Measurements from ENCODE around the gene CDON. TPM values are rescaled to one million over a fixed set of nuclear protein-coding genes. Genes with fewer than 3 reads are reported as not detected.

CDON gene
- total and polyA plus RNA-seq, 2 of the 13 experiments (the other 11 are each of a cell fraction or from before 2014, with no cell fraction given): 9.6 to 12.8 TPM

- DNase-seq (ENCODE audit: low spot score): no peak
- Histone ChIP-seq H3K79me2 (ENCODE audit: insufficient read depth, low read length) (no peaks in the 10 kb centered on the region), H3K27ac (ENCODE audit: extremely low read length, insufficient read depth, low read length) (no peak overlapping the region), H3K27me3 (ENCODE audit: control insufficient read depth in 1 of 2, insufficient read depth in 2 of 2, low read length in 2 of 2) (no peaks in the 10 kb centered on the region), H3K4me2 (ENCODE audit: low read depth, low read length) (no peak overlapping the region), H3K36me3 (replicated peaks in 1 of 2; ENCODE audit: control insufficient read depth in 1 of 2, insufficient read depth in 2 of 2, low read length in 2 of 2) (peaks cover 0 to 29% of the 10 kb centered on the region in 2 experiments; a peak in 3 of 5 replicates), H3K9me3 (ENCODE audit: low read length) (no peaks in the 10 kb centered on the region), H2AFZ (ENCODE audit: low read length) (no peak overlapping the region), H3K4me1 (ENCODE audit: insufficient read depth, low read length) (no peaks in the 10 kb centered on the region), H3K9ac (ENCODE audit: insufficient read depth, low read depth, low read length) (no peak overlapping the region), H3K4me3 (replicated peaks in 1 of 3; ENCODE audit: insufficient read depth in 1 of 3, low read depth in 2 of 3, low read length in 3 of 3) (no peak overlapping the region), H4K20me1 (ENCODE audit: insufficient read depth, low read length) (no peaks in the 10 kb centered on the region)
- in situ Hi-C loops (cut with HindIII; ENCODE audit: extremely low pct_ligation_motif_present, low pct_unique_long_range_greater_than_20kb): no loop called here
- POLR2A ChIA-PET: no interaction called here
- intact Hi-C loops (cut with micrococcal nuclease; ENCODE audit: unreplicated experiment): no loop called here
- CTCF ChIA-PET (ENCODE audit: low intra/inter-chr PET ratio, low total read pairs): no interaction called here
- FAIRE-seq: no peak
- no TSS peak for BruUV-seq (replicated peaks)
- WGBS (ENCODE audit: low lambda C conversion rate): 95% methylated on average over 14 of the region's 14 CpGs
- TF ChIP-seq ZNF274 (CRISPR knock-in tag; IDR thresholded peaks at IDR 0.05) (no peak), STAG1 (CRISPR knock-in tag; IDR thresholded peaks at IDR 0.05) (no peak)
- TF ChIP-seq, protein P1, sequence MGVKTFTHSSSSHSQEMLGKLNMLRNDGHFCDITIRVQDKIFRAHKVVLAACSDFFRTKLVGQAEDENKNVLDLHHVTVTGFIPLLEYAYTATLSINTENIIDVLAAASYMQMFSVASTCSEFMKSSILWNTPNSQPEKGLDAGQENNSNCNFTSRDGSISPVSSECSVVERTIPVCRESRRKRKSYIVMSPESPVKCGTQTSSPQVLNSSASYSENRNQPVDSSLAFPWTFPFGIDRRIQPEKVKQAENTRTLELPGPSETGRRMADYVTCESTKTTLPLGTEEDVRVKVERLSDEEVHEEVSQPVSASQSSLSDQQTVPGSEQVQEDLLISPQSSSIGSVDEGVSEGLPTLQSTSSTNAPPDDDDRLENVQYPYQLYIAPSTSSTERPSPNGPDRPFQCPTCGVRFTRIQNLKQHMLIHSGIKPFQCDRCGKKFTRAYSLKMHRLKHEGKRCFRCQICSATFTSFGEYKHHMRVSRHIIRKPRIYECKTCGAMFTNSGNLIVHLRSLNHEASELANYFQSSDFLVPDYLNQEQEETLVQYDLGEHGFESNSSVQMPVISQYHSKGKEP (CRISPR knock-in tag; IDR thresholded peaks at IDR 0.05): no peak
- TF ChIP-seq, protein P2, sequence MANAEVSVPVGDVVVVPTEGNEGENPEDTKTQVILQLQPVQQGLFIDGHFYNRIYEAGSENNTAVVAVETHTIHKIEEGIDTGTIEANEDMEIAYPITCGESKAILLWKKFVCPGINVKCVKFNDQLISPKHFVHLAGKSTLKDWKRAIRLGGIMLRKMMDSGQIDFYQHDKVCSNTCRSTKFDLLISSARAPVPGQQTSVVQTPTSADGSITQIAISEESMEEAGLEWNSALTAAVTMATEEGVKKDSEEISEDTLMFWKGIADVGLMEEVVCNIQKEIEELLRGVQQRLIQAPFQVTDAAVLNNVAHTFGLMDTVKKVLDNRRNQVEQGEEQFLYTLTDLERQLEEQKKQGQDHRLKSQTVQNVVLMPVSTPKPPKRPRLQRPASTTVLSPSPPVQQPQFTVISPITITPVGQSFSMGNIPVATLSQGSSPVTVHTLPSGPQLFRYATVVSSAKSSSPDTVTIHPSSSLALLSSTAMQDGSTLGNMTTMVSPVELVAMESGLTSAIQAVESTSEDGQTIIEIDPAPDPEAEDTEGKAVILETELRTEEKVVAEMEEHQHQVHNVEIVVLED (CRISPR knock-in tag; IDR thresholded peaks at IDR 0.05; ENCODE audit: borderline replicate concordance): no peak
- no peak for ATAC-seq
Observed at GRCh38 chr11:125957618-125958332, 104.9 kb downstream of the CDON start.

Measured in HepG2 (cell line).